ENCODE measurements around the gene NAT10. TPM values are rescaled to one million over a fixed set of nuclear protein-coding genes. Genes with fewer than 3 reads are reported as not detected.

Gene NAT10
- total RNA-seq, 1 donor from 2014 or later, result 22.3 TPM

GRCh38 chr11:34165786-34166555 lies 60.5 kb downstream of the NAT10 start:
- no peak overlapping the region for H3K27ac ChIP-seq (replicated peaks)
- intact Hi-C loops (cut with micrococcal nuclease), result no loop called here
- H3K27me3 ChIP-seq (ENCODE audit: low read depth), result no peaks in the 10 kb centered on the region
- no peaks in the 10 kb centered on the region for H3K9me3 ChIP-seq (replicated peaks)
- TF ChIP-seq, protein P1, sequence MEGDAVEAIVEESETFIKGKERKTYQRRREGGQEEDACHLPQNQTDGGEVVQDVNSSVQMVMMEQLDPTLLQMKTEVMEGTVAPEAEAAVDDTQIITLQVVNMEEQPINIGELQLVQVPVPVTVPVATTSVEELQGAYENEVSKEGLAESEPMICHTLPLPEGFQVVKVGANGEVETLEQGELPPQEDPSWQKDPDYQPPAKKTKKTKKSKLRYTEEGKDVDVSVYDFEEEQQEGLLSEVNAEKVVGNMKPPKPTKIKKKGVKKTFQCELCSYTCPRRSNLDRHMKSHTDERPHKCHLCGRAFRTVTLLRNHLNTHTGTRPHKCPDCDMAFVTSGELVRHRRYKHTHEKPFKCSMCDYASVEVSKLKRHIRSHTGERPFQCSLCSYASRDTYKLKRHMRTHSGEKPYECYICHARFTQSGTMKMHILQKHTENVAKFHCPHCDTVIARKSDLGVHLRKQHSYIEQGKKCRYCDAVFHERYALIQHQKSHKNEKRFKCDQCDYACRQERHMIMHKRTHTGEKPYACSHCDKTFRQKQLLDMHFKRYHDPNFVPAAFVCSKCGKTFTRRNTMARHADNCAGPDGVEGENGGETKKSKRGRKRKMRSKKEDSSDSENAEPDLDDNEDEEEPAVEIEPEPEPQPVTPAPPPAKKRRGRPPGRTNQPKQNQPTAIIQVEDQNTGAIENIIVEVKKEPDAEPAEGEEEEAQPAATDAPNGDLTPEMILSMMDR (IDR thresholded peaks at IDR 0.05; ENCODE audit: borderline replicate concordance), result no peak
- H3K4me3 ChIP-seq, result no peak overlapping the region
- H3K4me1 ChIP-seq, result peaks cover 3% of the 10 kb centered on the region
- peaks cover 40% of the 10 kb centered on the region for H3K36me3 ChIP-seq
- DNase-seq, result no peak

- TF ChIP-seq, protein P1 (IDR thresholded peaks at IDR 0.05; ENCODE audit: borderline replicate concordance), result no peak
- H3K36me3 ChIP-seq, result peaks cover 36% of the 10 kb centered on the region
- intact Hi-C loops (cut with micrococcal nuclease), result no loop called here
- no peak overlapping the region for H3K4me3 ChIP-seq
- H3K27me3 ChIP-seq (ENCODE audit: low read depth), result no peaks in the 10 kb centered on the region
- H3K4me1 ChIP-seq, result peaks cover 3% of the 10 kb centered on the region
- DNase-seq, result no peak
- no peak overlapping the region for H3K27ac ChIP-seq (replicated peaks)
- no peaks in the 10 kb centered on the region for H3K9me3 ChIP-seq (replicated peaks)
These were observed 61.6 kb downstream of the NAT10 start for GRCh38 chr11:34166806-34167740.

DNA sequence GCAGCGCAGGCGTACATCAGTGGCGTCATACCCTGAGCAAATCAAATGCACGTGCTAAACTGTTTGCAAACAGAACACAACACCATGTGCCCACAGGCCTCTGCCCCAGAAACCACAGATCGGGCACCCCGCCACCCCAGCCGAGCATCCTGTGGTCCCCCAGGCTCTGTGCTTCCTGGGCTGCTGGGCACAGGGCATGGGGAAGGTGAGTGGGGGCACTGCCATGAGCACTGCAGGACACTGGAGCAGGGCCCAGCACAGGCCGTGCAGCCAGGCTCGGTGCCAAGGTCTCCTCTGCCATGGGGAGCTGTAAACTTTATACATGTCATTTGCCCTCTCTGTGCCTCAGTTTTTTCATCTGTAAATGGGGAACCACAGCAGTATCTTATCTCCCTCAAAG lies 62.5 kb downstream of the NAT10 start:
- Histone ChIP-seq H3K4me3 (no peak overlapping the region), H3K4me1 (peaks cover 3% of the 10 kb centered on the region), H3K27me3 (ENCODE audit: low read depth) (peaks cover 5% of the 10 kb centered on the region), H3K36me3 (peaks cover 30% of the 10 kb centered on the region), H3K27ac (replicated peaks) (no peak overlapping the region), H3K9me3 (replicated peaks) (no peaks in the 10 kb centered on the region)
- DNase-seq, result no peak
- intact Hi-C loops (cut with micrococcal nuclease), result no loop called here
- TF ChIP-seq, protein P1 (IDR thresholded peaks at IDR 0.05; ENCODE audit: borderline replicate concordance), result no peak

- H3K27ac ChIP-seq (replicated peaks), result no peak overlapping the region
These were observed 63.4 kb downstream of the NAT10 start for GRCh38 chr11:34168642-34169420.

More at GRCh38 chr11:34168642-34169420, 63.4 kb downstream of the NAT10 start:
- no peak for DNase-seq
- Histone ChIP-seq H3K36me3 (peaks cover 26% of the 10 kb centered on the region), H3K9me3 (replicated peaks) (no peaks in the 10 kb centered on the region), H3K4me1 (peaks cover 5% of the 10 kb centered on the region), H3K27me3 (ENCODE audit: low read depth) (peaks cover 8% of the 10 kb centered on the region), H3K4me3 (no peak overlapping the region)
- intact Hi-C loops (cut with micrococcal nuclease), result no loop called here
- TF ChIP-seq, protein P1 (IDR thresholded peaks at IDR 0.05; ENCODE audit: borderline replicate concordance), result no peak
